T-helper 2 cell treated with Interferon-gamma antibody and Interleukin-4, amounts not matched to agents 5 μg/mL and 100 μg/mL, for 36 hours (primary cell): ENCODE data around the gene CD74.

Experiments
- DNase-seq: peaks from one replicate; pipeline ENCODE4 v3.0.0; 2021; ENCODE audit warnings: low spot score
- H3K27ac Mint-ChIP-seq: one replicate; pipeline ENCODE4 v1.8.0; 2021; ENCODE audit warnings: mild to moderate bottlenecking, mixed read lengths
- H3K27me3 Mint-ChIP-seq: one replicate; pipeline ENCODE4 v1.8.0; 2021; ENCODE audit warnings: low read depth, mixed read lengths
- H3K36me3 Mint-ChIP-seq: one replicate; pipeline ENCODE4 v1.8.0; 2021; ENCODE audit warnings: low read depth, mixed read lengths
- H3K4me1 Mint-ChIP-seq: one replicate; pipeline ENCODE4 v1.8.0; 2021; ENCODE audit warnings: low read depth, mixed read lengths
- H3K4me3 Mint-ChIP-seq: one replicate; pipeline ENCODE4 v1.8.0; 2022; ENCODE audit warnings: mild to moderate bottlenecking, moderate library complexity, mixed read lengths
- H3K9me3 Mint-ChIP-seq: one replicate; pipeline ENCODE4 v1.8.0; 2021; ENCODE audit warnings: mixed read lengths

Gene CD74

GRCh38 chr5:150448334-150448733 is 35.6 kb upstream of the CD74 start:
- H3K27me3 Mint-ChIP-seq = no peaks in the 10 kb centered on the region
- peak overlapping the region; percentile 86 for H3K4me3 Mint-ChIP-seq
- H3K4me1 Mint-ChIP-seq = peaks cover 32% of the 10 kb centered on the region
- no peaks in the 10 kb centered on the region for H3K9me3 Mint-ChIP-seq
- DNase-seq = no peak
- H3K36me3 Mint-ChIP-seq = peaks cover 52% of the 10 kb centered on the region
- H3K27ac Mint-ChIP-seq = peak overlapping the region; percentile 99

GRCh38 chr5:150447188-150447587 is 34.5 kb upstream of the CD74 start:
- Mint-ChIP-seq H3K27me3 (no peaks in the 10 kb centered on the region), H3K27ac (peak overlapping the region; percentile 99), H3K4me3 (peak overlapping the region; percentile 86)

GRCh38 chr5:150446583-150446982 is 33.9 kb upstream of the CD74 start:
- Mint-ChIP-seq H3K4me3 (peak overlapping the region; percentile 15), H3K4me1 (peaks cover 32% of the 10 kb centered on the region), H3K27me3 (no peaks in the 10 kb centered on the region), H3K27ac (no peak overlapping the region), H3K9me3 (no peaks in the 10 kb centered on the region), H3K36me3 (peaks cover 58% of the 10 kb centered on the region)
- no peak for DNase-seq

More at GRCh38 chr5:150447188-150447587, 34.5 kb upstream of the CD74 start:
- no peaks in the 10 kb centered on the region for H3K9me3 Mint-ChIP-seq
- peaks cover 58% of the 10 kb centered on the region for H3K36me3 Mint-ChIP-seq
- peaks cover 32% of the 10 kb centered on the region for H3K4me1 Mint-ChIP-seq
- DNase-seq = no peak

- no peaks in the 10 kb centered on the region for H3K27me3 Mint-ChIP-seq
- DNase-seq = no peak
- H3K9me3 Mint-ChIP-seq = no peaks in the 10 kb centered on the region
- no peak overlapping the region for H3K27ac Mint-ChIP-seq
- H3K36me3 Mint-ChIP-seq = peaks cover 58% of the 10 kb centered on the region
- peak overlapping the region; percentile 27 for H3K4me3 Mint-ChIP-seq
- peaks cover 32% of the 10 kb centered on the region for H3K4me1 Mint-ChIP-seq
Observed at GRCh38 chr5:150446088-150446487, 33.4 kb upstream of the CD74 start.

GRCh38 chr5:150444770-150445169 is 32.1 kb upstream of the CD74 start:
- H3K9me3 Mint-ChIP-seq = no peaks in the 10 kb centered on the region
- no peak overlapping the region for H3K4me3 Mint-ChIP-seq
- H3K36me3 Mint-ChIP-seq = peaks cover 58% of the 10 kb centered on the region
- DNase-seq = no peak
- H3K27me3 Mint-ChIP-seq = no peaks in the 10 kb centered on the region
- no peak overlapping the region for H3K27ac Mint-ChIP-seq
- H3K4me1 Mint-ChIP-seq = peaks cover 29% of the 10 kb centered on the region

- DNase-seq = no peak
- Mint-ChIP-seq H3K4me1 (peaks cover 24% of the 10 kb centered on the region), H3K36me3 (peaks cover 51% of the 10 kb centered on the region), H3K27me3 (no peaks in the 10 kb centered on the region), H3K27ac (peak overlapping the region; percentile 43), H3K4me3 (no peak overlapping the region), H3K9me3 (no peaks in the 10 kb centered on the region)
Observed at GRCh38 chr5:150443242-150444075, 30.7 kb upstream of the CD74 start.

- Mint-ChIP-seq H3K4me1 (peaks cover 16% of the 10 kb centered on the region), H3K9me3 (no peaks in the 10 kb centered on the region), H3K36me3 (peaks cover 43% of the 10 kb centered on the region), H3K27ac (no peak overlapping the region), H3K4me3 (no peak overlapping the region), H3K27me3 (no peaks in the 10 kb centered on the region)
- no peak for DNase-seq
Observed at GRCh38 chr5:150442699-150443080, 30.0 kb upstream of the CD74 start.

- H3K9me3 Mint-ChIP-seq = no peaks in the 10 kb centered on the region
- H3K27ac Mint-ChIP-seq = no peak overlapping the region
- peaks cover 11% of the 10 kb centered on the region for H3K4me1 Mint-ChIP-seq
- DNase-seq = no peak
- no peak overlapping the region for H3K4me3 Mint-ChIP-seq
- no peaks in the 10 kb centered on the region for H3K27me3 Mint-ChIP-seq
- H3K36me3 Mint-ChIP-seq = peaks cover 37% of the 10 kb centered on the region
Observed at GRCh38 chr5:150441813-150442698, 29.3 kb upstream of the CD74 start.

GRCh38 chr5:150440948-150441812 is 28.5 kb upstream of the CD74 start:
- DNase-seq = no peak
- peaks cover 6% of the 10 kb centered on the region for H3K4me1 Mint-ChIP-seq
- H3K9me3 Mint-ChIP-seq = no peaks in the 10 kb centered on the region
- H3K36me3 Mint-ChIP-seq = peaks cover 28% of the 10 kb centered on the region
- H3K27me3 Mint-ChIP-seq = no peaks in the 10 kb centered on the region
- no peak overlapping the region for H3K27ac Mint-ChIP-seq
- H3K4me3 Mint-ChIP-seq = no peak overlapping the region

- Mint-ChIP-seq H3K27me3 (no peaks in the 10 kb centered on the region), H3K9me3 (no peaks in the 10 kb centered on the region), H3K36me3 (peaks cover 13% of the 10 kb centered on the region), H3K4me3 (no peak overlapping the region), H3K4me1 (peaks cover 7% of the 10 kb centered on the region), H3K27ac (no peak overlapping the region)
- DNase-seq = no peak
Observed at GRCh38 chr5:150438873-150439546, 26.3 kb upstream of the CD74 start.

GRCh38 chr5:150436141-150436680 is 23.5 kb upstream of the CD74 start:
- peak overlapping the region; percentile 56 for H3K27ac Mint-ChIP-seq
- peak overlapping the region; percentile 33 for H3K4me3 Mint-ChIP-seq
- H3K27me3 Mint-ChIP-seq = no peaks in the 10 kb centered on the region
- H3K9me3 Mint-ChIP-seq = no peaks in the 10 kb centered on the region
- peak; percentile 81 for DNase-seq
- no peaks in the 10 kb centered on the region for H3K36me3 Mint-ChIP-seq
- H3K4me1 Mint-ChIP-seq = peaks cover 7% of the 10 kb centered on the region

- Mint-ChIP-seq H3K27ac (no peak overlapping the region), H3K4me1 (peaks cover 7% of the 10 kb centered on the region), H3K9me3 (no peaks in the 10 kb centered on the region), H3K36me3 (no peaks in the 10 kb centered on the region), H3K27me3 (no peaks in the 10 kb centered on the region), H3K4me3 (no peak overlapping the region)
- no peak for DNase-seq
Observed at GRCh38 chr5:150434464-150434863, 21.8 kb upstream of the CD74 start.

- Mint-ChIP-seq H3K4me3 (no peak overlapping the region), H3K36me3 (no peaks in the 10 kb centered on the region), H3K27ac (no peak overlapping the region), H3K9me3 (no peaks in the 10 kb centered on the region), H3K27me3 (no peaks in the 10 kb centered on the region), H3K4me1 (peaks cover 7% of the 10 kb centered on the region)
- no peak for DNase-seq
Observed at GRCh38 chr5:150431574-150431973, 18.9 kb upstream of the CD74 start.
